Sigmoid colon (tissue), 7 donors: ENCODE results near the gene KIAA0586. TPM values are rescaled to one million over a fixed set of nuclear protein-coding genes. Genes with fewer than 3 reads are reported as not detected.

Experiments used
- DNase-seq: peaks from one replicate; pipeline ENCODE4 v3.0.0-alpha.2; 2019
- H3K27ac ChIP-seq, 4 donors: fragments of 200-600 bp; sonication (generic); one replicate each; pipeline ENCODE4 v1.5.1; 2016 to 2019; ENCODE audit warnings: mild to moderate bottlenecking in 1 of 4
- H3K27me3 ChIP-seq, 3 donors: fragments of 200-600 bp; sonication (generic); one replicate each; pipeline ENCODE4 v1.5.1; 2019; ENCODE audit warnings: mild to moderate bottlenecking in 1 of 3
- H3K36me3 ChIP-seq, 4 donors: fragments of 200-600 bp; sonication (generic); one replicate each; pipeline ENCODE4 v1.5.1; 2016 to 2019
- H3K4me1 ChIP-seq, 4 donors: fragments of 200-600 bp; sonication (generic); one replicate each; pipeline ENCODE4 v1.5.1; 2017 to 2019
- H3K4me3 ChIP-seq, 4 donors: fragments of 200-600 bp; sonication (generic); one replicate each; pipeline ENCODE4 v1.5.1; 2017 to 2019; ENCODE audit warnings: mild to moderate bottlenecking in 2 of 4, moderate library complexity in 1 of 4
- H3K9me3 ChIP-seq, 4 donors: fragments of 200-600 bp in 3 of 4; sonication (generic) in 3 of 4; one replicate each; pipeline versions ENCODE4 v1.5.1 to v1.6.1; 2013 to 2019
- CTCF ChIP-seq, 4 experiments: fragments of 450-650 bp in 3 of 4; fragments of 200-600 bp in 1 of 4; IDR thresholded peaks; one replicate each; pipeline ENCODE4 v1.5.1; 2016 to 2019; ENCODE audit warnings: antibody characterized with exemption in 4 of 4, mild to moderate bottlenecking in 3 of 4, moderate library complexity in 2 of 4
- EP300 ChIP-seq, 4 donors: sonication (generic); formaldehyde crosslinking; IDR thresholded peaks; one replicate each; pipeline ENCODE4 v1.6.1; 2017; ENCODE audit warnings: antibody characterized with exemption in 4 of 4
- POLR2A ChIP-seq, 2 donors: fragments of 450-650 bp; IDR thresholded peaks; one replicate each; pipeline ENCODE4 v1.6.1; 2016; ENCODE audit warnings: antibody characterized with exemption in 2 of 2, mild to moderate bottlenecking in 2 of 2, moderate library complexity in 2 of 2
- POLR2AphosphoS5 ChIP-seq, 4 donors: sonication (generic); formaldehyde crosslinking; IDR thresholded peaks; one replicate each; pipeline ENCODE4 v1.6.1; 2017; ENCODE audit warnings: antibody characterized with exemption in 4 of 4
- WGBS, 2 donors: extraction: QIAGEN DNeasy Blood & Tissue Kit; methylation state at CpG; one replicate each; pipeline ENCODE4 v1.1.7; 2013; 5-methylcytosine and 5-hydroxymethylcytosine counted together
- intact Hi-C: fragments of 100-400 bp; cut with DNase I; formaldehyde crosslinking; loops from one replicate; pipeline ENCODE4 v1.15.1; 2023
- polyA plus RNA-seq, 3 donors: library from polyadenylated mRNA; stranded (reverse); fragments of 200-250 nt; gene quantifications; one replicate each; pipeline ENCODE4 v1.2.3, GENCODE V29; 2013
- total RNA-seq, 4 donors: library from RNA; depleted of rRNA; stranded (reverse); fragments of >200 nt; gene quantifications; one replicate each; pipeline ENCODE4 v1.1.0, GENCODE V29; 2016
- donor health status: healthy with polysubstance abuse.
- donor health status: Bipolar disorder and iron deficiency.
- donor health status: healthy.

KIAA0586 gene
- total and polyA plus RNA-seq, 7 donors = 2.5 to 20.2 (median 12.8) TPM

- DNase-seq = no peak
- peaks cover 0 to 4% (median 0%) of the 10 kb centered on the region in 4 donors for H3K4me1 ChIP-seq
- H3K36me3 ChIP-seq = no peaks in the 10 kb centered on the region
- H3K9me3 ChIP-seq = no peaks in the 10 kb centered on the region
- intact Hi-C loops = no loop called here
- TF ChIP-seq POLR2A (IDR thresholded peaks at IDR 0.05) (no peak), CTCF (IDR thresholded peaks at IDR 0.05) (no peak), POLR2AphosphoS5 (IDR thresholded peaks at IDR 0.05) (no peak), EP300 (IDR thresholded peaks at IDR 0.05) (no peak)
- H3K4me3 ChIP-seq = no peak overlapping the region
- H3K27me3 ChIP-seq = no peaks in the 10 kb centered on the region
- 20 to 40% methylated on average over 1 of the region's 1 CpG for WGBS, 2 donors
- H3K27ac ChIP-seq = no peak overlapping the region
These were observed 121.7 kb downstream of the KIAA0586 start for GRCh38 chr14:58549105-58549757.

- TF ChIP-seq EP300 (IDR thresholded peaks at IDR 0.05) (no peak), POLR2A (IDR thresholded peaks at IDR 0.05) (no peak), CTCF (IDR thresholded peaks at IDR 0.05) (no peak), POLR2AphosphoS5 (IDR thresholded peaks at IDR 0.05) (no peak)
- WGBS, 2 donors = 94 to 97% methylated on average over 3 of the region's 3 CpGs
- H3K9me3 ChIP-seq = no peaks in the 10 kb centered on the region
- no peak overlapping the region for H3K27ac ChIP-seq
- DNase-seq = no peak
- H3K4me3 ChIP-seq = no peak overlapping the region
- no peaks in the 10 kb centered on the region for H3K36me3 ChIP-seq
- intact Hi-C loops = no loop called here
- H3K27me3 ChIP-seq = no peaks in the 10 kb centered on the region
- peaks cover 0 to 4% (median 0%) of the 10 kb centered on the region in 4 donors for H3K4me1 ChIP-seq
These were observed 126.4 kb downstream of the KIAA0586 start for GRCh38 chr14:58553959-58554358.

GRCh38 chr14:58555647-58556046 lies 128.1 kb downstream of the KIAA0586 start:
- TF ChIP-seq POLR2A (IDR thresholded peaks at IDR 0.05) (no peak), EP300 (IDR thresholded peaks at IDR 0.05) (no peak), POLR2AphosphoS5 (IDR thresholded peaks at IDR 0.05) (no peak), CTCF (IDR thresholded peaks at IDR 0.05) (no peak)
- peaks cover 0 to 9% (median 2%) of the 10 kb centered on the region in 4 donors for H3K4me1 ChIP-seq
- no peaks in the 10 kb centered on the region for H3K36me3 ChIP-seq
- no peak overlapping the region for H3K4me3 ChIP-seq
- H3K9me3 ChIP-seq = no peaks in the 10 kb centered on the region
- no peaks in the 10 kb centered on the region for H3K27me3 ChIP-seq
- no peak for DNase-seq
- no peak overlapping the region for H3K27ac ChIP-seq
- intact Hi-C loops = no loop called here

GRCh38 chr14:58557242-58557641 lies 129.7 kb downstream of the KIAA0586 start:
- no peak overlapping the region for H3K4me3 ChIP-seq
- no peaks in the 10 kb centered on the region for H3K27me3 ChIP-seq
- no peaks in the 10 kb centered on the region for H3K36me3 ChIP-seq
- peaks cover 0 to 22% (median 15%) of the 10 kb centered on the region in 4 donors for H3K4me1 ChIP-seq
- TF ChIP-seq CTCF (IDR thresholded peaks at IDR 0.05) (no peak), POLR2AphosphoS5 (IDR thresholded peaks at IDR 0.05) (no peak), EP300 (IDR thresholded peaks at IDR 0.05) (no peak), POLR2A (IDR thresholded peaks at IDR 0.05) (no peak)
- intact Hi-C loops = no loop called here
- no peaks in the 10 kb centered on the region for H3K9me3 ChIP-seq
- 95 to 97% methylated on average over 4 of the region's 4 CpGs for WGBS, 2 donors
- H3K27ac ChIP-seq = no peak overlapping the region
- DNase-seq = no peak

GRCh38 chr14:58560208-58560607 lies 132.7 kb downstream of the KIAA0586 start:
- Histone ChIP-seq H3K9me3 (no peaks in the 10 kb centered on the region), H3K4me1 (peaks cover 0 to 31% (median 25%) of the 10 kb centered on the region in 4 donors), H3K27me3 (no peaks in the 10 kb centered on the region), H3K4me3 (no peak overlapping the region), H3K36me3 (no peaks in the 10 kb centered on the region), H3K27ac (peak overlapping the region in 2 of 4 donors; percentile 35 to 40)
- intact Hi-C loops = no loop called here
- no peak for DNase-seq
- WGBS, 2 donors = 15 to 23% methylated on average over 3 of the region's 3 CpGs
- no peak for TF ChIP-seq POLR2A (IDR thresholded peaks at IDR 0.05)
- no peak for TF ChIP-seq POLR2AphosphoS5 (IDR thresholded peaks at IDR 0.05)
- no peak for TF ChIP-seq EP300 (IDR thresholded peaks at IDR 0.05)
